GM18909 (cell line): Measurements from ENCODE around the gene CD37.
"Not testable (repeated sequence)": the region's sequence is repeated elsewhere in the genome, so short reads cannot be mapped to it uniquely, and the experiment has no call there.

ENCODE experiments used
- ATAC-seq: cut with Tn5 transposase; IDR thresholded peaks from one replicate; pipeline ENCODE4 v1.9.1; 2021; ENCODE audit warnings: mild to moderate bottlenecking; ENCODE audit not compliant: unreplicated experiment, poor library complexity

CD37 gene

GRCh38 chr19:49335071-49335783, at the start of gene CD37:
Gene CD37 (plus strand): TSS chr19:49335406. CDS start chr19:49335541, 135 bp downstream.
- no peak for ATAC-seq

GRCh38 chr19:49287141-49287770, 48.0 kb upstream of the CD37 start:
- no peak for ATAC-seq

GRCh38 chr19:49288205-49288604, 47.0 kb upstream of the CD37 start:
- not testable (repeated sequence) for ATAC-seq

GRCh38 chr19:49289286-49289685, 45.9 kb upstream of the CD37 start:
- not testable (repeated sequence) for ATAC-seq

- ATAC-seq, result no peak
These were observed 44.7 kb upstream of the CD37 start for GRCh38 chr19:49290517-49290916.

- no peak for ATAC-seq
These were observed 40.8 kb upstream of the CD37 start for GRCh38 chr19:49294401-49294800.

- no peak for ATAC-seq
These were observed 39.9 kb upstream of the CD37 start for GRCh38 chr19:49295208-49295880.

GRCh38 chr19:49297403-49297802, 37.8 kb upstream of the CD37 start:
- ATAC-seq, result no peak

- ATAC-seq, result not testable (repeated sequence)
These were observed 36.6 kb upstream of the CD37 start for GRCh38 chr19:49298653-49299052.

- ATAC-seq, result peak; percentile 51
These were observed 33.9 kb upstream of the CD37 start for GRCh38 chr19:49301165-49301865.

GRCh38 chr19:49301866-49302252, 33.3 kb upstream of the CD37 start:
- ATAC-seq, result no peak

GRCh38 chr19:49306734-49307133, 28.5 kb upstream of the CD37 start:
- ATAC-seq, result not testable (repeated sequence)

- no peak for ATAC-seq
These were observed 26.1 kb upstream of the CD37 start for GRCh38 chr19:49309087-49309486.

GRCh38 chr19:49315111-49315510, 20.1 kb upstream of the CD37 start:
- ATAC-seq, result no peak

- ATAC-seq, result no peak
These were observed 18.9 kb upstream of the CD37 start for GRCh38 chr19:49316284-49316683.

- ATAC-seq, result no peak
These were observed 16.9 kb upstream of the CD37 start for GRCh38 chr19:49318296-49318695.

- ATAC-seq, result no peak
These were observed 10.2 kb upstream of the CD37 start, which contains the start of gene SLC6A16 for GRCh38 chr19:49324801-49325576. Gene SLC6A16 (minus strand): TSS chr19:49325191. CDS start chr19:49311347, 13,844 bp downstream.

GRCh38 chr19:49325756-49326155, 9.4 kb upstream of the CD37 start:
- ATAC-seq, result not testable (repeated sequence)

- ATAC-seq, result no peak
These were observed 9.0 kb upstream of the CD37 start for GRCh38 chr19:49326165-49326704.
